ENCODE data around the gene TECPR1.

GRCh38 chr7:98185101-98185500 lies 66.9 kb downstream of the TECPR1 start:
- TF ChIP-seq, protein P1, sequence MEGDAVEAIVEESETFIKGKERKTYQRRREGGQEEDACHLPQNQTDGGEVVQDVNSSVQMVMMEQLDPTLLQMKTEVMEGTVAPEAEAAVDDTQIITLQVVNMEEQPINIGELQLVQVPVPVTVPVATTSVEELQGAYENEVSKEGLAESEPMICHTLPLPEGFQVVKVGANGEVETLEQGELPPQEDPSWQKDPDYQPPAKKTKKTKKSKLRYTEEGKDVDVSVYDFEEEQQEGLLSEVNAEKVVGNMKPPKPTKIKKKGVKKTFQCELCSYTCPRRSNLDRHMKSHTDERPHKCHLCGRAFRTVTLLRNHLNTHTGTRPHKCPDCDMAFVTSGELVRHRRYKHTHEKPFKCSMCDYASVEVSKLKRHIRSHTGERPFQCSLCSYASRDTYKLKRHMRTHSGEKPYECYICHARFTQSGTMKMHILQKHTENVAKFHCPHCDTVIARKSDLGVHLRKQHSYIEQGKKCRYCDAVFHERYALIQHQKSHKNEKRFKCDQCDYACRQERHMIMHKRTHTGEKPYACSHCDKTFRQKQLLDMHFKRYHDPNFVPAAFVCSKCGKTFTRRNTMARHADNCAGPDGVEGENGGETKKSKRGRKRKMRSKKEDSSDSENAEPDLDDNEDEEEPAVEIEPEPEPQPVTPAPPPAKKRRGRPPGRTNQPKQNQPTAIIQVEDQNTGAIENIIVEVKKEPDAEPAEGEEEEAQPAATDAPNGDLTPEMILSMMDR (IDR thresholded peaks at IDR 0.05), result no peak
- TF ChIP-seq POLR2A (IDR thresholded peaks at IDR 0.05), result no peak

Measured in lower leg skin (tissue), 3 donors.